Keratinocyte (primary cell): ENCODE measurements around the gene TMC8. TPM values are rescaled to one million over a fixed set of nuclear protein-coding genes. Genes with fewer than 3 reads are reported as not detected.

Experiments
- DNase-seq: peaks from one replicate; pipeline ENCODE4 v3.0.0-alpha.2; 2011; ENCODE audit warnings: low read depth, missing footprints, low spot score
- FAIRE-seq: peaks from 2 replicates; lab custom pipeline; 2011; peaks lifted over from hg19 to GRCh38; lab: Jason Lieb, UNC
- H2AFZ ChIP-seq: 2 replicates; pipeline ENCODE4 v1.6.0; 2012; ENCODE audit warnings: low read length, control low read depth, inconsistent platforms; ENCODE audit not compliant: control insufficient read depth
- H3K27ac ChIP-seq: 2 replicates; pipeline ENCODE4 v1.5.1; 2011; ENCODE audit warnings: low read length; ENCODE audit not compliant: control insufficient read depth, insufficient read depth
- H3K27me3 ChIP-seq: 3 replicates; pipeline ENCODE4 v1.6.0; 2011; ENCODE audit warnings: low read length; ENCODE audit not compliant: control insufficient read depth, insufficient read depth; ENCODE audit errors: extremely low read depth
- H3K36me3 ChIP-seq, 2 experiments: 2 replicates in 1 of 2; 3 replicates in 1 of 2; pipeline ENCODE4 v1.5.1; 2011; ENCODE audit warnings: low read length in 2 of 2, mild to moderate bottlenecking in 1 of 2; ENCODE audit not compliant: control insufficient read depth in 2 of 2, insufficient read depth in 2 of 2; ENCODE audit errors: extremely low read depth in 1 of 2
- H3K4me1 ChIP-seq: 3 replicates; pipeline ENCODE4 v1.5.1; 2011; ENCODE audit warnings: low read length; ENCODE audit not compliant: control insufficient read depth, insufficient read depth; ENCODE audit errors: extremely low read depth
- H3K4me2 ChIP-seq: 3 replicates; pipeline ENCODE4 v1.6.0; 2011; ENCODE audit warnings: low read depth, low read length; ENCODE audit not compliant: control insufficient read depth, insufficient read depth; ENCODE audit errors: extremely low read depth
- H3K4me3 ChIP-seq, 3 experiments: fragments of 200-600 bp in 1 of 3; sonication (generic) in 1 of 3; 2 replicates in 2 of 3; 3 replicates in 1 of 3; pipeline ENCODE4 v1.5.1; 2011 to 2016; ENCODE audit warnings: low read length in 3 of 3, mild to moderate bottlenecking in 3 of 3, control low read depth in 2 of 3, inconsistent platforms in 1 of 3, low read depth in 1 of 3, mixed read lengths in 1 of 3, mixed run types in 1 of 3, moderate library complexity in 1 of 3; ENCODE audit not compliant: control insufficient read depth in 2 of 3, insufficient read depth in 2 of 3; ENCODE audit errors: extremely low read depth in 1 of 3
- H3K79me2 ChIP-seq: 2 replicates; pipeline ENCODE4 v1.6.0; 2012; ENCODE audit warnings: low read length; ENCODE audit not compliant: control insufficient read depth, insufficient read depth
- H3K9ac ChIP-seq: 3 replicates; pipeline ENCODE4 v1.6.0; 2011; ENCODE audit warnings: low read length; ENCODE audit not compliant: control insufficient read depth, insufficient read depth; ENCODE audit errors: extremely low read depth
- H3K9me1 ChIP-seq: 3 replicates; pipeline ENCODE4 v1.6.0; 2011; ENCODE audit warnings: low read length; ENCODE audit not compliant: control insufficient read depth, insufficient read depth; ENCODE audit errors: extremely low read depth
- H3K9me3 ChIP-seq: 2 replicates; pipeline ENCODE4 v1.5.1; 2012; ENCODE audit warnings: low read depth, low read length; ENCODE audit not compliant: control insufficient read depth
- H4K20me1 ChIP-seq: 3 replicates; pipeline ENCODE4 v1.6.0; 2011; ENCODE audit warnings: low read length; ENCODE audit not compliant: control insufficient read depth, insufficient read depth; ENCODE audit errors: extremely low read depth
- CTCF ChIP-seq, 3 experiments: IDR thresholded peaks in 1 of 3; conservative IDR thresholded peaks in 1 of 3; optimal IDR thresholded peaks in 1 of 3; 2 replicates in 2 of 3; 3 replicates in 1 of 3; pipeline versions ENCODE3 to v1.5.1; 2011; ENCODE audit warnings: low read length in 3 of 3, mild to moderate bottlenecking in 3 of 3, moderate library complexity in 2 of 3, control low read depth in 1 of 3, inconsistent platforms in 1 of 3; ENCODE audit not compliant: insufficient read depth in 2 of 3; ENCODE audit errors: extremely low read depth in 1 of 3
- EZH2 ChIP-seq: IDR thresholded peaks from one replicate; pipeline ENCODE4 v1.6.1; 2012; ENCODE audit warnings: inconsistent platforms, mild to moderate bottlenecking, low read length, moderate library complexity
- dilution Hi-C: fragments of 300-500 bp; cut with MboI; formaldehyde crosslinking; loops from one replicate; pipeline ENCODE4 v1.7.0; 2020; ENCODE audit warnings: low sequenced_read_pairs; ENCODE audit not compliant: extremely low pct_ligation_motif_present
- polyA plus RNA-seq, 5 experiments: library from polyadenylated mRNA; depleted of rRNA in 3 of 5; stranded (reverse) in 3 of 5; stranded (forward) in 1 of 5; unstranded in 1 of 5; fragments of >200 nt; gene quantifications; 1 replicate in 1 of 5; 2 replicates in 3 of 5; 3 replicates in 1 of 5; pipeline versions ENCODE4 v1.2.1 to v1.2.3, GENCODE V29; 2011 to 2012; ENCODE audit warnings: missing spikeins in 2 of 5, low read depth in 1 of 5, low replicate concordance in 1 of 5

Gene TMC8
- polyA plus RNA-seq, 1 donor (not counting 4 experiments of a cell fraction or from before 2014, with no cell fraction given) = 0.14 TPM

GRCh38 chr17:78088529-78088928 is 42.0 kb upstream of the TMC8 start:
- H3K4me2 ChIP-seq = no peak overlapping the region
- H3K4me3 ChIP-seq = no peak overlapping the region
- FAIRE-seq = no peak
- H4K20me1 ChIP-seq = no peaks in the 10 kb centered on the region
- no peaks in the 10 kb centered on the region for H3K79me2 ChIP-seq
- H3K9ac ChIP-seq = no peak overlapping the region
- peaks cover 0 to under 1% of the 10 kb centered on the region in 2 experiments for H3K36me3 ChIP-seq
- no peaks in the 10 kb centered on the region for H3K9me1 ChIP-seq
- H3K4me1 ChIP-seq = no peaks in the 10 kb centered on the region
- H3K27me3 ChIP-seq = no peaks in the 10 kb centered on the region
- no peaks in the 10 kb centered on the region for H3K9me3 ChIP-seq
- dilution Hi-C loops = no loop called here
- no peak overlapping the region for H3K27ac ChIP-seq
- no peak for TF ChIP-seq EZH2
- DNase-seq = no peak
- no peak overlapping the region for H2AFZ ChIP-seq

- no peak for FAIRE-seq
- no peak overlapping the region for H3K4me2 ChIP-seq
- no peaks in the 10 kb centered on the region for H3K9me1 ChIP-seq
- peaks cover 0 to 1% of the 10 kb centered on the region in 2 experiments for H3K36me3 ChIP-seq
- TF ChIP-seq EZH2 = no peak
- TF ChIP-seq CTCF (optimal IDR thresholded peaks at IDR 0.05 in 1 of 3, IDR thresholded peaks at IDR 0.05 in 1 of 3, conservative IDR thresholded peaks at IDR 0.05 in 1 of 3; ENCODE audit: extremely low read depth in 1 of 3, insufficient read depth in 2 of 3, low read length in 3 of 3) = no peak
- no peak overlapping the region for H2AFZ ChIP-seq
- no peak overlapping the region for H3K9ac ChIP-seq
- dilution Hi-C loops = no loop called here
- no peak overlapping the region for H3K27ac ChIP-seq
- DNase-seq = no peak
- H3K4me3 ChIP-seq = no peak overlapping the region
- no peaks in the 10 kb centered on the region for H3K9me3 ChIP-seq
- H3K4me1 ChIP-seq = no peaks in the 10 kb centered on the region
- H3K27me3 ChIP-seq = no peaks in the 10 kb centered on the region
- no peaks in the 10 kb centered on the region for H4K20me1 ChIP-seq
- no peaks in the 10 kb centered on the region for H3K79me2 ChIP-seq
These were observed 40.8 kb upstream of the TMC8 start for GRCh38 chr17:78089576-78090281.
